Measurements from ENCODE around the gene DVL2.

GRCh38 chr17:7215136-7215638 is 19.1 kb downstream of the DVL2 start:
- no peak for TF ChIP-seq CTCF (IDR thresholded peaks at IDR 0.05)
- TF ChIP-seq POLR2A (IDR thresholded peaks at IDR 0.05), result no peak
